Common myeloid progenitor, CD34-positive (primary cell): ENCODE measurements around the gene IFT122.

Source experiments
- CTCF ChIA-PET: fragments of 350-600 bp; sonication (Branson Sonifier 250); formaldehyde crosslinking; loops from one replicate; lab custom pipeline; 2021; ENCODE audit warnings: antibody characterized with exemption; lab: Charles Lee
- POLR2A ChIA-PET: fragments of 350-600 bp; sonication (Branson Sonifier 250); formaldehyde crosslinking; loops from one replicate; lab custom pipeline; 2021; ENCODE audit warnings: antibody characterized with exemption; lab: Charles Lee
- DNase-seq, 3 donors: peaks; one replicate each; pipeline versions ENCODE4 v3.0.0 to v3.0.0-alpha.2; 2013
- H3K27ac ChIP-seq, 2 experiments: 1 replicate in 1 of 2; 2 replicates in 1 of 2; pipeline ENCODE4 v1.7.0; 2013; ENCODE audit warnings: inconsistent platforms in 2 of 2, low read length in 2 of 2, mild to moderate bottlenecking in 2 of 2, low read depth in 1 of 2, moderate library complexity in 1 of 2; ENCODE audit not compliant: severe bottlenecking in 2 of 2, insufficient read depth in 1 of 2, poor library complexity in 1 of 2
- H3K27me3 ChIP-seq, 5 experiments: replicated peaks in 2 of 5; 1 replicate in 3 of 5; 2 replicates in 2 of 5; pipeline versions ENCODE4 v1.6.1 to v1.7.0; 2013; ENCODE audit warnings: low read length in 4 of 5, mild to moderate bottlenecking in 2 of 5, moderate library complexity in 2 of 5, inconsistent platforms in 1 of 5; ENCODE audit not compliant: insufficient read depth in 5 of 5, control insufficient read depth in 4 of 5
- H3K36me3 ChIP-seq, 4 experiments: 1 replicate in 2 of 4; 2 replicates in 2 of 4; pipeline versions ENCODE4 v1.6.1 to v1.7.0; 2013; ENCODE audit warnings: low read length in 3 of 4, control low read depth in 1 of 4, mild to moderate bottlenecking in 1 of 4; ENCODE audit not compliant: control insufficient read depth in 4 of 4, insufficient read depth in 4 of 4
- H3K4me1 ChIP-seq, 4 experiments: 1 replicate in 3 of 4; 2 replicates in 1 of 4; pipeline versions ENCODE4 v1.6.1 to v1.7.1; 2013; ENCODE audit warnings: low read length in 3 of 4, mild to moderate bottlenecking in 3 of 4, control low read depth in 1 of 4, inconsistent platforms in 1 of 4, moderate library complexity in 1 of 4; ENCODE audit not compliant: control insufficient read depth in 4 of 4, insufficient read depth in 4 of 4; ENCODE audit errors: control extremely low read depth in 1 of 4
- H3K4me3 ChIP-seq, 7 experiments: 1 replicate in 4 of 7; 2 replicates in 3 of 7; pipeline versions ENCODE4 v1.5.1 to v1.7.0; 2013; ENCODE audit warnings: mild to moderate bottlenecking in 7 of 7, low read length in 6 of 7, moderate library complexity in 6 of 7, inconsistent platforms in 2 of 7, low read depth in 2 of 7, control low read depth in 1 of 7; ENCODE audit not compliant: insufficient read depth in 4 of 7, control insufficient read depth in 1 of 7; ENCODE audit errors: extremely low read depth in 1 of 7
- H3K9me3 ChIP-seq, 5 experiments: 1 replicate in 4 of 5; 2 replicates in 1 of 5; pipeline versions ENCODE4 v1.6.1 to v1.7.1; 2013; ENCODE audit warnings: low read length in 4 of 5, mild to moderate bottlenecking in 2 of 5, inconsistent platforms in 1 of 5, low read depth in 1 of 5, moderate library complexity in 1 of 5; ENCODE audit not compliant: control insufficient read depth in 4 of 5, insufficient read depth in 2 of 5; ENCODE audit errors: control extremely low read depth in 1 of 5
- WGBS: methylation state at CpG from one replicate; pipeline ENCODE4 v1.1.5; 2013; ENCODE audit not compliant: insufficient coverage; 5-methylcytosine and 5-hydroxymethylcytosine counted together

IFT122 gene

GRCh38 chr3:129565902-129566301 is 125.9 kb downstream of the IFT122 start:
- Histone ChIP-seq H3K4me1 (peaks cover 0 to 12% (median 8%) of the 10 kb centered on the region in 4 experiments), H3K4me3 (no peak overlapping the region), H3K36me3 (peaks cover 5 to 90% (median 70%) of the 10 kb centered on the region in 4 experiments), H3K27ac (no peak overlapping the region), H3K27me3 (no peaks in the 10 kb centered on the region), H3K9me3 (no peaks in the 10 kb centered on the region)
- WGBS: 95% methylated on average over 6 of the region's 7 CpGs
- CTCF ChIA-PET: interaction anchor here (1.0 to 5.6 kb wide), 3 partner anchors 9 to 76 kb away, joined by 3 to 61 read pairs (median 5); no protein-coding TSS in a partner anchor
- POLR2A ChIA-PET: no interaction called here
- no peak for DNase-seq

GRCh38 chr3:129567176-129567705 is 127.2 kb downstream of the IFT122 start:
- WGBS: 97% methylated on average over 17 of the region's 18 CpGs
- no peaks in the 10 kb centered on the region for H3K9me3 ChIP-seq
- no peak for DNase-seq
- no peak overlapping the region for H3K4me3 ChIP-seq
- no peak overlapping the region for H3K27ac ChIP-seq
- no peaks in the 10 kb centered on the region for H3K4me1 ChIP-seq
- ChIA-PET POLR2A (no interaction called here), CTCF (interaction anchor here (0.8 to 5.6 kb wide), 2 partner anchors 11 to 13 kb away, joined by 4 to 61 read pairs; no protein-coding TSS in a partner anchor)
- H3K36me3 ChIP-seq: peaks cover 5 to 97% (median 74%) of the 10 kb centered on the region in 4 experiments
- no peaks in the 10 kb centered on the region for H3K27me3 ChIP-seq

GRCh38 chr3:129567939-129568338 is 127.9 kb downstream of the IFT122 start:
- POLR2A ChIA-PET: interaction anchor here (1.0 kb wide), 1 partner anchor 10 kb away, joined by 3 read pairs; no protein-coding TSS in a partner anchor
- 100% methylated on average over 2 of the region's 6 CpGs for WGBS
- no peak overlapping the region for H3K27ac ChIP-seq

GRCh38 chr3:129569856-129570255 is 129.8 kb downstream of the IFT122 start:
- 100% methylated on average over 2 of the region's 7 CpGs for WGBS
- H3K4me1 ChIP-seq: peaks cover 0 to 1% (median 0%) of the 10 kb centered on the region in 4 experiments
- POLR2A ChIA-PET: interaction anchor here (1.0 kb wide), 1 partner anchor 15 kb away, joined by 4 read pairs; no protein-coding TSS in a partner anchor
- CTCF ChIA-PET: interaction anchor here (1.1 to 5.6 kb wide), 3 partner anchors 16 to 58 kb away, joined by 3 to 61 read pairs (median 4); no protein-coding TSS in a partner anchor
- no peaks in the 10 kb centered on the region for H3K9me3 ChIP-seq
- no peak for DNase-seq
- no peak overlapping the region for H3K4me3 ChIP-seq
- no peaks in the 10 kb centered on the region for H3K27me3 ChIP-seq
- no peak overlapping the region for H3K27ac ChIP-seq
- H3K36me3 ChIP-seq: peaks cover 5 to 97% (median 73%) of the 10 kb centered on the region in 4 experiments

More at GRCh38 chr3:129567939-129568338, 127.9 kb downstream of the IFT122 start:
- Histone ChIP-seq H3K9me3 (no peaks in the 10 kb centered on the region), H3K36me3 (peaks cover 5 to 97% (median 74%) of the 10 kb centered on the region in 4 experiments), H3K4me1 (no peaks in the 10 kb centered on the region), H3K27me3 (no peaks in the 10 kb centered on the region), H3K4me3 (no peak overlapping the region)
- CTCF ChIA-PET: interaction anchor here (5.6 kb wide), 1 partner anchor 14 kb away, joined by 61 read pairs; no protein-coding TSS in a partner anchor
- no peak for DNase-seq
